ENCODE data around the gene CDK2AP2. TPM values are rescaled to one million over a fixed set of nuclear protein-coding genes. Genes with fewer than 3 reads are reported as not detected.
A peak's percentile ranks its signal among the peaks of the same experiment; 100 is the strongest.

CDK2AP2 gene
- total and polyA plus RNA-seq, 9 of the 15 experiments (the other 6 are each of a cell fraction or from before 2014, with no cell fraction given) = 4.4 to 47.4 (median 21.7) TPM

- TF ChIP-seq, protein P1, sequence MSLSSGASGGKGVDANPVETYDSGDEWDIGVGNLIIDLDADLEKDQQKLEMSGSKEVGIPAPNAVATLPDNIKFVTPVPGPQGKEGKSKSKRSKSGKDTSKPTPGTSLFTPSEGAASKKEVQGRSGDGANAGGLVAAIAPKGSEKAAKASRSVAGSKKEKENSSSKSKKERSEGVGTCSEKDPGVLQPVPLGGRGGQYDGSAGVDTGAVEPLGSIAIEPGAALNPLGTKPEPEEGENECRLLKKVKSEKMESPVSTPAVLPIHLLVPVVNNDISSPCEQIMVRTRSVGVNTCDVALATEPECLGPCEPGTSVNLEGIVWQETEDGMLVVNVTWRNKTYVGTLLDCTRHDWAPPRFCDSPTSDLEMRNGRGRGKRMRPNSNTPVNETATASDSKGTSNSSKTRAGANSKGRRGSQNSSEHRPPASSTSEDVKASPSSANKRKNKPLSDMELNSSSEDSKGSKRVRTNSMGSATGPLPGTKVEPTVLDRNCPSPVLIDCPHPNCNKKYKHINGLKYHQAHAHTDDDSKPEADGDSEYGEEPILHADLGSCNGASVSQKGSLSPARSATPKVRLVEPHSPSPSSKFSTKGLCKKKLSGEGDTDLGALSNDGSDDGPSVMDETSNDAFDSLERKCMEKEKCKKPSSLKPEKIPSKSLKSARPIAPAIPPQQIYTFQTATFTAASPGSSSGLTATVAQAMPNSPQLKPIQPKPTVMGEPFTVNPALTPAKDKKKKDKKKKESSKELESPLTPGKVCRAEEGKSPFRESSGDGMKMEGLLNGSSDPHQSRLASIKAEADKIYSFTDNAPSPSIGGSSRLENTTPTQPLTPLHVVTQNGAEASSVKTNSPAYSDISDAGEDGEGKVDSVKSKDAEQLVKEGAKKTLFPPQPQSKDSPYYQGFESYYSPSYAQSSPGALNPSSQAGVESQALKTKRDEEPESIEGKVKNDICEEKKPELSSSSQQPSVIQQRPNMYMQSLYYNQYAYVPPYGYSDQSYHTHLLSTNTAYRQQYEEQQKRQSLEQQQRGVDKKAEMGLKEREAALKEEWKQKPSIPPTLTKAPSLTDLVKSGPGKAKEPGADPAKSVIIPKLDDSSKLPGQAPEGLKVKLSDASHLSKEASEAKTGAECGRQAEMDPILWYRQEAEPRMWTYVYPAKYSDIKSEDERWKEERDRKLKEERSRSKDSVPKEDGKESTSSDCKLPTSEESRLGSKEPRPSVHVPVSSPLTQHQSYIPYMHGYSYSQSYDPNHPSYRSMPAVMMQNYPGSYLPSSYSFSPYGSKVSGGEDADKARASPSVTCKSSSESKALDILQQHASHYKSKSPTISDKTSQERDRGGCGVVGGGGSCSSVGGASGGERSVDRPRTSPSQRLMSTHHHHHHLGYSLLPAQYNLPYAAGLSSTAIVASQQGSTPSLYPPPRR (CRISPR knock-in tag; IDR thresholded peaks at IDR 0.05; ENCODE audit: borderline replicate concordance) = peak; percentile 97
- TF ChIP-seq SUPT5H (IDR thresholded peaks at IDR 0.05) = peak; percentile 74
- peak in 1 of 2 experiments; percentile 99; a peak in 2 of 4 replicates for TF ChIP-seq TEAD1 (CRISPR knock-in tag; IDR thresholded peaks at IDR 0.05)
- TF ChIP-seq CCAR2 (IDR thresholded peaks at IDR 0.05; ENCODE audit: low read depth, low read length) = no peak
- peak; percentile 69 for TF ChIP-seq EP400 (IDR thresholded peaks at IDR 0.05)
- TF ChIP-seq SMARCE1 (IDR thresholded peaks at IDR 0.05) = 0 out of 2 replicates have a peak, but pooled peaks have one; percentile 5
- TF ChIP-seq, protein P2, sequence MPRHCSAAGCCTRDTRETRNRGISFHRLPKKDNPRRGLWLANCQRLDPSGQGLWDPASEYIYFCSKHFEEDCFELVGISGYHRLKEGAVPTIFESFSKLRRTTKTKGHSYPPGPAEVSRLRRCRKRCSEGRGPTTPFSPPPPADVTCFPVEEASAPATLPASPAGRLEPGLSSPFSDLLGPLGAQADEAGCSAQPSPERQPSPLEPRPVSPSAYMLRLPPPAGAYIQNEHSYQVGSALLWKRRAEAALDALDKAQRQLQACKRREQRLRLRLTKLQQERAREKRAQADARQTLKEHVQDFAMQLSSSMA (CRISPR knock-in tag; IDR thresholded peaks at IDR 0.05) = no peak
- TF ChIP-seq, protein P3, sequence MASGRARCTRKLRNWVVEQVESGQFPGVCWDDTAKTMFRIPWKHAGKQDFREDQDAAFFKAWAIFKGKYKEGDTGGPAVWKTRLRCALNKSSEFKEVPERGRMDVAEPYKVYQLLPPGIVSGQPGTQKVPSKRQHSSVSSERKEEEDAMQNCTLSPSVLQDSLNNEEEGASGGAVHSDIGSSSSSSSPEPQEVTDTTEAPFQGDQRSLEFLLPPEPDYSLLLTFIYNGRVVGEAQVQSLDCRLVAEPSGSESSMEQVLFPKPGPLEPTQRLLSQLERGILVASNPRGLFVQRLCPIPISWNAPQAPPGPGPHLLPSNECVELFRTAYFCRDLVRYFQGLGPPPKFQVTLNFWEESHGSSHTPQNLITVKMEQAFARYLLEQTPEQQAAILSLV (tag; IDR thresholded peaks at IDR 0.05) = no peak
- no peak for TF ChIP-seq KLF10 (CRISPR knock-in tag; IDR thresholded peaks at IDR 0.05)
- TF ChIP-seq ZFP30 (CRISPR knock-in tag; IDR thresholded peaks at IDR 0.05; ENCODE audit: borderline replicate concordance) = no peak
- no peak for TF ChIP-seq ZBTB5 (IDR thresholded peaks at IDR 0.05)
- TF ChIP-seq ZNF707 (CRISPR knock-in tag; conservative IDR thresholded peaks at IDR 0.05) = no peak
These were observed 24.8 kb downstream of the CDK2AP2 start, which contains the start of gene AIP (continued) for GRCh38 chr11:67482827-67483798.
